ENCODE data around the gene C6orf58.

The C6orf58 gene

DNA sequence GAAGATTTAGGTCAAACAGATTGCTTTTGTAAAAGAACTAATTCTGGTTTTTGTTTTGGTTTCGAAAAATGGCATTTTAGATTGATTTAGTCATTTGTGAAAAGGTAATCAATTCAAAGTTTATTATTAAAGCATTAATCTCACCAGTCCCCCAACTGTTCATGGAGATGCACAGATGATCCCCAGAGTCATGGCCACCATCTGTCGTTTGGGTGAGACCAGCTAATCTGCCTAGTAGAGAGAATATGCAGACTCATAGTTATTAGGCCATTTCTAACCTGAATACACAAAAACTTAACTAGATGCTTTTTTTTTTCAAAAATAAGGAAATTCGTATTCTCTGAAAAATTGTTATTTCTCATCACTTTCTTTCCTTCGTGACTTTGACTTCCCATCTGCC lies 58.1 kb downstream of the C6orf58 start:
- Histone ChIP-seq H3K9ac (ENCODE audit: low read depth, low read length) (no peak overlapping the region), H3K9me3 (ENCODE audit: control insufficient read depth, insufficient read depth, low read length) (no peaks in the 10 kb centered on the region), H3K4me1 (ENCODE audit: insufficient read depth, low read length) (no peaks in the 10 kb centered on the region), H3K36me3 (ENCODE audit: insufficient read depth, low read length) (no peaks in the 10 kb centered on the region)

DNA sequence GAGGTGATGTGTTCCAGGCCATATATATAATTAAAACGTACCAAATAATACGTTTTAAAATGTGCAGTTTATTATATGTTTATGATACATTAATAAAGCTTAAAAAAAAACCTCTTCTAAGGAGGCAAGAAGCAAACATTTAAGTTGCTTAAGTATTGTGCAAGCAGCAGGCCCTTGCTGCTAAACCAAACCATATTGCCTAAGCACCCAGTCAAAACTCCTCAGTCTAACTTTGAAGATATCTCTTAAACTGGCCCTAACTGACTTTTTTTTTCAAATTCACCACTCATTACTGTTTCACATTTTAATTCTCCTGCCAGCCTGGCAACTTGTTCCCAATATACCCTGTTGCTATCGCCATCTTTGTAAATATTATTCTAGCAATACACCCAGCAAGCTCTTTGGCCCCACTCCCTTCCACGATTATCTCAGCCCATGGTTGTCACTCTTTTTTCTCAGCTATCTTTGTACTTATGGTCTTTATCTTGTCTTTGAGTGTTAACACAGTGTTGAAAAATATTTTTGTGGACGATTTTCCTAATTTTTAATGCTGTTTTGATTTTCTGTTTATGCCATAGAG lies 60.9 kb downstream of the C6orf58 start:
- H3K9me3 ChIP-seq (ENCODE audit: control insufficient read depth, insufficient read depth, low read length), result no peaks in the 10 kb centered on the region
- H3K36me3 ChIP-seq (ENCODE audit: insufficient read depth, low read length), result no peaks in the 10 kb centered on the region
- H3K4me1 ChIP-seq (ENCODE audit: insufficient read depth, low read length), result no peaks in the 10 kb centered on the region
- H3K9ac ChIP-seq (ENCODE audit: low read depth, low read length), result no peak overlapping the region

Measured in ES-I3 (cell line).